UCSD-AML1 (cell line): ENCODE measurements around the gene TMEM204.
"Not testable (repeated sequence)": the region's sequence is repeated elsewhere in the genome, so short reads cannot be mapped to it uniquely, and the experiment has no call there.

Source experiments
- DNase-seq: peaks from one replicate; lab custom pipeline; 2025; ENCODE audit not compliant: unreplicated experiment; lab: John Stamatoyannopoulos, UW

The TMEM204 gene

GRCh38 chr16:1590366-1590765 lies 56.9 kb downstream of the TMEM204 start:
- no peak for DNase-seq

GRCh38 chr16:1590930-1591705 lies 57.7 kb downstream of the TMEM204 start:
- DNase-seq = no peak

- no peak for DNase-seq
Measured at GRCh38 chr16:1592446-1592845, 59.0 kb downstream of the TMEM204 start.

GRCh38 chr16:1595511-1595910 lies 62.0 kb downstream of the TMEM204 start:
- not testable (repeated sequence) for DNase-seq

- no peak for DNase-seq
Measured at GRCh38 chr16:1596516-1596915, 63.0 kb downstream of the TMEM204 start.

- DNase-seq = no peak
Measured at GRCh38 chr16:1597154-1597553, 63.7 kb downstream of the TMEM204 start.

- no peak for DNase-seq
Measured at GRCh38 chr16:1601031-1601430, 67.6 kb downstream of the TMEM204 start.

GRCh38 chr16:1601489-1601888 lies 68.0 kb downstream of the TMEM204 start:
- DNase-seq = no peak

- no peak for DNase-seq
Measured at GRCh38 chr16:1602285-1602684, 68.8 kb downstream of the TMEM204 start.
